Spleen (tissue), 11 donors: ENCODE data around the gene NR3C2. TPM values are rescaled to one million over a fixed set of nuclear protein-coding genes. Genes with fewer than 3 reads are reported as not detected.

ENCODE experiments used
- DNase-seq: peaks from one replicate; pipeline ENCODE4 v3.0.0-alpha.2; 2020
- H3K27ac ChIP-seq, 8 donors: fragments of 200-600 bp; sonication (generic) in 7 of 8; 1 replicate in 4 of 8; 2 replicates in 4 of 8; pipeline versions ENCODE4 v1.5.0 to v1.8.0; 2016 to 2021; ENCODE audit warnings: inconsistent platforms in 4 of 8, mild to moderate bottlenecking in 4 of 8, moderate library complexity in 1 of 8
- H3K27me3 ChIP-seq, 7 donors: fragments of 200-600 bp; sonication (generic) in 6 of 7; replicated peaks in 1 of 7; 1 replicate in 4 of 7; 2 replicates in 3 of 7; pipeline versions ENCODE4 v1.5.0 to v1.8.0; 2016 to 2021; ENCODE audit warnings: inconsistent platforms in 3 of 7, mild to moderate bottlenecking in 1 of 7
- H3K36me3 ChIP-seq, 6 donors: fragments of 200-600 bp; sonication (generic) in 5 of 6; 1 replicate in 4 of 6; 2 replicates in 2 of 6; pipeline versions ENCODE4 v1.5.0 to v1.8.0; 2016 to 2021; ENCODE audit warnings: inconsistent platforms in 2 of 6
- H3K4me1 ChIP-seq, 6 donors: fragments of 200-600 bp; sonication (generic) in 5 of 6; 1 replicate in 3 of 6; 2 replicates in 3 of 6; pipeline versions ENCODE4 v1.5.0 to v1.8.0; 2016 to 2021; ENCODE audit warnings: inconsistent platforms in 3 of 6
- H3K4me3 ChIP-seq, 8 donors: fragments of 200-600 bp; sonication (generic) in 7 of 8; 1 replicate in 4 of 8; 2 replicates in 4 of 8; pipeline versions ENCODE4 v1.5.0 to v1.8.0; 2016 to 2021; ENCODE audit warnings: inconsistent platforms in 4 of 8, mild to moderate bottlenecking in 4 of 8, moderate library complexity in 2 of 8
- H3K9me3 ChIP-seq, 8 donors: fragments of 200-600 bp; sonication (generic) in 7 of 8; 1 replicate in 4 of 8; 2 replicates in 4 of 8; pipeline versions ENCODE4 v1.5.0 to v1.8.0; 2016 to 2021; ENCODE audit warnings: inconsistent platforms in 4 of 8
- POLR2A ChIP-seq, 3 donors: fragments of 450-650 bp; IDR thresholded peaks; one replicate each; pipeline ENCODE4 v1.5.1; 2017; ENCODE audit warnings: antibody characterized with exemption in 3 of 3, mild to moderate bottlenecking in 1 of 3
- POLR2AphosphoS5 ChIP-seq, 3 donors: sonication (generic); formaldehyde crosslinking; IDR thresholded peaks; one replicate each; pipeline ENCODE4 v1.5.1; 2017; ENCODE audit warnings: antibody characterized with exemption in 3 of 3
- WGBS, 5 donors: extraction: QIAGEN DNeasy Blood & Tissue Kit in 3 of 5; methylation state at CpG; one replicate each; pipeline versions ENCODE4 v1.1.5 to v1.1.7; 2013 to 2018; 5-methylcytosine and 5-hydroxymethylcytosine counted together
- intact Hi-C: fragments of 100-400 bp; cut with DNase I; formaldehyde crosslinking; loops from one replicate; pipeline ENCODE4 v1.15.0; 2023; ENCODE audit warnings: low total_unique reads
- polyA plus RNA-seq, 3 donors: library from polyadenylated mRNA; stranded (reverse); fragments of 200-250 nt; gene quantifications; one replicate each; pipeline ENCODE4 v1.2.1, GENCODE V29; 2013
- total RNA-seq, 7 donors: library from RNA; depleted of rRNA in 3 of 7; stranded (reverse); fragments of >200 nt in 3 of 7; fragmentation: NEBNext Ultra II Directional in 4 of 7; extraction: Animal tissue kit (Norgen Biotek cat#: 25700) in 4 of 7; gene quantifications; one replicate each; pipeline versions ENCODE4 v1.1.0 to v1.2.1, GENCODE V29; 2016 to 2021
- TF ChIP-seq, protein P1 (sequence below), 11 experiments: fragments of 200-600 bp in 7 of 11; fragments of 450-650 bp in 4 of 11; sonication (generic) in 4 of 11; IDR thresholded peaks in 8 of 11; conservative IDR thresholded peaks in 3 of 11; 1 replicate in 7 of 11; 2 replicates in 4 of 11; pipeline versions ENCODE4 v1.4.0 to v1.8.0; 2016 to 2021; ENCODE audit warnings: antibody characterized with exemption in 11 of 11, inconsistent platforms in 4 of 11, mild to moderate bottlenecking in 1 of 11
- donor health status: healthy with polysubstance abuse.
- donor health status: DM: no; HTN: no; CAD: no; lungs with moderate emphysema.
- donor health status: DM: no; HTN: no; CAD: no.
- donor health status: Bipolar disorder and iron deficiency.
- donor health status: healthy.
- donor health status: DM: no; HTN: no; CAD: no.
- donor health status: DM: yes; HTN: yes; CAD: no.

NR3C2 gene
- total and polyA plus RNA-seq, 10 donors = 1.2 to 25.9 (median 16.2) TPM

DNA sequence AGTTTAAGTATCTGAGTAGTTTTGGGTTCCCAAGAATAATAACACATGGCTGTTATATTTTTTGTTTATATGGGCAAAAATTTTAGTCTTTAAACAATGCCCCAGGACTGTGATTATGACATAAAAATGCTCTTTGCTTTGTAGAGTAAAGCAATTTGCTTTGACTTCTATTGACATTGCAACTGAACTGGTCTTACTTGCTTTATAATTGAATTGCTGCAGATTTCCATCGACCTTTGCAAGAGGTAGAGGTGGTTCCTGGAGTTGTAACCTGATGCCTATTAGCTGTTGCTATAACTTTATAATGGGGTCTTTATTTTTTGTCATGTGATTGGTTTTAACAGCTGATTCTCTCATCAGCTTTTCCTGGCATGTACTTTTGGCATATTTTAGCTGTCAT lies 407.4 kb downstream of the NR3C2 start:
- Histone ChIP-seq H3K4me3 (no peak overlapping the region), H3K4me1 (no peaks in the 10 kb centered on the region), H3K27me3 (no peaks in the 10 kb centered on the region), H3K36me3 (no peaks in the 10 kb centered on the region), H3K9me3 (no peaks in the 10 kb centered on the region), H3K27ac (no peak overlapping the region)
- intact Hi-C loops = no loop called here
- no peak for DNase-seq
- 47 to 69% (median 59%) methylated on average over 1 of the region's 1 CpG for WGBS, 5 donors
- TF ChIP-seq, protein P1, sequence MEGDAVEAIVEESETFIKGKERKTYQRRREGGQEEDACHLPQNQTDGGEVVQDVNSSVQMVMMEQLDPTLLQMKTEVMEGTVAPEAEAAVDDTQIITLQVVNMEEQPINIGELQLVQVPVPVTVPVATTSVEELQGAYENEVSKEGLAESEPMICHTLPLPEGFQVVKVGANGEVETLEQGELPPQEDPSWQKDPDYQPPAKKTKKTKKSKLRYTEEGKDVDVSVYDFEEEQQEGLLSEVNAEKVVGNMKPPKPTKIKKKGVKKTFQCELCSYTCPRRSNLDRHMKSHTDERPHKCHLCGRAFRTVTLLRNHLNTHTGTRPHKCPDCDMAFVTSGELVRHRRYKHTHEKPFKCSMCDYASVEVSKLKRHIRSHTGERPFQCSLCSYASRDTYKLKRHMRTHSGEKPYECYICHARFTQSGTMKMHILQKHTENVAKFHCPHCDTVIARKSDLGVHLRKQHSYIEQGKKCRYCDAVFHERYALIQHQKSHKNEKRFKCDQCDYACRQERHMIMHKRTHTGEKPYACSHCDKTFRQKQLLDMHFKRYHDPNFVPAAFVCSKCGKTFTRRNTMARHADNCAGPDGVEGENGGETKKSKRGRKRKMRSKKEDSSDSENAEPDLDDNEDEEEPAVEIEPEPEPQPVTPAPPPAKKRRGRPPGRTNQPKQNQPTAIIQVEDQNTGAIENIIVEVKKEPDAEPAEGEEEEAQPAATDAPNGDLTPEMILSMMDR (IDR thresholded peaks at IDR 0.05 in 8 of 11, conservative IDR thresholded peaks at IDR 0.05 in 3 of 11) = no peak
- no peak for TF ChIP-seq POLR2AphosphoS5 (IDR thresholded peaks at IDR 0.05)
- TF ChIP-seq POLR2A (IDR thresholded peaks at IDR 0.05) = no peak

DNA sequence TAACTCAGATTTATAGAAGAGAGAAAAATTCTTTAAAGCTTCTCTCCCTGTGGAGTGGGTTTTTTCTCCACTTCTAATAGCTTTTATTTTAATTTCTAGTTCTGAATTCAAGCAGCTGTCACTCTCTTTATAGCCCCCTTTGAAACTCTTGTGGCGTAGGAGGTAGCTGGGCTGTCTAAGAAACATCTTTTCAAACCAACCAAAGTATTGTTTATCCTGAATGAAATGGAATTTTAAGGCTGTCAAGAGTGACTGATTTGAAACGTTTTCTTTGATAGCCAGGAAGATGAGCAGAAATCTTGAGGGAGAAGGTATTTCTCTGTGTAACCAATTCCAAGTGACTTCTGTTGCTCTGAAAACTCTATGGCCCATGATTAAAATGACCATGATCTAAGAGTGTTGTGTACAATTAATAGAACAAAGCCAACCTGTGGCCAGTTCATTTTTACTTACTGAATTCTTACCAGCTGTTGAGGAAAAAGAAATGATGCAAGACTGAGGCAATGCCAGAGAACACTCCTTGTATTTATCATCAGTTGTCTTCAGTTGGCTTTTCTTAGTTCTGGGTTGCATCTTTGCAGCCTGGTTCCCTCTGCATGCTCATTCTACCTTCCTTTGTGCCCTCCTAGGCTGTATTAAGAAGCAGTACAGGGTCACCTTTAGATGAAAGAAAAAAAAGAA lies 411.9 kb downstream of the NR3C2 start:
- Histone ChIP-seq H3K4me1 (no peaks in the 10 kb centered on the region), H3K4me3 (no peak overlapping the region), H3K9me3 (peaks cover 0 to 15% (median 9%) of the 10 kb centered on the region in 8 donors), H3K36me3 (no peaks in the 10 kb centered on the region), H3K27ac (no peak overlapping the region), H3K27me3 (no peaks in the 10 kb centered on the region)
- intact Hi-C loops = no loop called here
- DNase-seq = no peak
- TF ChIP-seq, protein P1 (IDR thresholded peaks at IDR 0.05 in 8 of 11, conservative IDR thresholded peaks at IDR 0.05 in 3 of 11) = no peak
- TF ChIP-seq POLR2A (IDR thresholded peaks at IDR 0.05) = no peak
- TF ChIP-seq POLR2AphosphoS5 (IDR thresholded peaks at IDR 0.05) = no peak
- 54 to 84% (median 72%) methylated on average over 2 of the region's 2 CpGs for WGBS, 5 donors

DNA sequence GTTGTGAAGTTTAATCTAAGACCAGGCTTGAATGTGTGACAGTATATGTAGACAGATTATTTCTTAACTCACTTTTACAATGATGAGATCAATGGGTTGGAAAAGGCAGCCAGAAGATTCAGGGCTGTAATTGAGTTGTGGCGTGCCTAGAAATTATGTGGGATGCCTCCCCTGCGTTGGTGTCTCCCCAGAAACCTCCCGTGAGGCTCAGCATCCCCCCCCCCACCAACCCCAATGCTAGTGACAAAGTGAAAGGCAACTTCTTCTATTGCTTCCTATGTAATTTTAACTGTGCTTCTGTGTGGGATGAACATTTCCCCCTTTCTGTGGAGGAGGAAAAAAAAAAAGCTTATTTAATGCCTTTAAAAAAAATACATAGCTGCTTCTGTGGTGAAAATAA lies 412.4 kb downstream of the NR3C2 start:
- Histone ChIP-seq H3K27ac (no peak overlapping the region), H3K27me3 (no peaks in the 10 kb centered on the region), H3K4me1 (no peaks in the 10 kb centered on the region), H3K36me3 (no peaks in the 10 kb centered on the region), H3K9me3 (peaks cover 0 to 15% (median 9%) of the 10 kb centered on the region in 8 donors), H3K4me3 (no peak overlapping the region)
- 46 to 78% (median 57%) methylated on average over 3 of the region's 3 CpGs for WGBS, 5 donors
- TF ChIP-seq, protein P1 (IDR thresholded peaks at IDR 0.05 in 8 of 11, conservative IDR thresholded peaks at IDR 0.05 in 3 of 11) = no peak
- TF ChIP-seq POLR2AphosphoS5 (IDR thresholded peaks at IDR 0.05) (no peak), POLR2A (IDR thresholded peaks at IDR 0.05) (no peak)
- DNase-seq = no peak
- intact Hi-C loops = no loop called here
